Measurements from ENCODE around the gene MBD3L1. TPM values are rescaled to one million over a fixed set of nuclear protein-coding genes. Genes with fewer than 3 reads are reported as not detected.

MBD3L1 gene
- total and polyA plus RNA-seq, 9 of the 15 experiments (the other 6 are each of a cell fraction or from before 2014, with no cell fraction given) = not detected

DNA sequence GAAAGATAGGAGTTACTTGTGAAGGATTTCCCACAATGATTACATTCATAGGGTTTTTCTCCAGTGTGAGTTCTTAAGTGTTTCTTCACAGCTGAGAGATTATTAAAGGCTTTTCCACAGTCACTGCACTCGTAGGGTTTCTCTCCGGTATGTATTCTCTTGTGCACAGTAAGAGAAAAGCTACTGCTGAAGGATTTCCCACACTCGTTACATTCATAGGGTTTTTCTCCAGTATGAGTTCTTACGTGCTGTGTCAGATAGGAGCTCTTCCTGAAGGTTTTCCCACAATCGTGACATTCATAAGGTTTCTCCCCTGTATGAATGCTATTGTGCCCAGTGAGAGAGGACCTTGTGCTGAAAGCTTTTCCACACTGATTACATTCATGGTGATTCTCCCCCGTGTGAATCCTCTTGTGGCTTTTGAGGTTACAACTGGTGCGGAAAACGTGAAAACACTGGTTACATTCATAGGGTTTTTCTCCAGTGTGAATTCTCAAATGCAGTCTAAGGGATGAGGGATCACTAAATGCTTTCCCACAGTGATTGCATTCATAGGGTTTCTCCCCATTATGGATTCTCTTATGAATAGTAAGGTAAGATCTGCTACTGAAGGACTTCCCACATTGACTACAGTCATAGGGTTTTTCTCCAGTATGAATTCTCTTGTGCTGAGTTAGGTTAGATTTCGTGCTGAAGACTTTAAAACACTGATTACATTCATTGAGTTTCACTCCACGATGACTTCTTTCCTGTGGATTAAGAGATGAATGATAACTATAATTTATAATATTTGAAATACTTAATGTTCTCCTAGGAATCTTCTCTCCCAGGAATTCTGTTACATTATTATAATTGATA, 20.6 kb upstream of the MBD3L1 start (continued):
- TF ChIP-seq, protein P1, sequence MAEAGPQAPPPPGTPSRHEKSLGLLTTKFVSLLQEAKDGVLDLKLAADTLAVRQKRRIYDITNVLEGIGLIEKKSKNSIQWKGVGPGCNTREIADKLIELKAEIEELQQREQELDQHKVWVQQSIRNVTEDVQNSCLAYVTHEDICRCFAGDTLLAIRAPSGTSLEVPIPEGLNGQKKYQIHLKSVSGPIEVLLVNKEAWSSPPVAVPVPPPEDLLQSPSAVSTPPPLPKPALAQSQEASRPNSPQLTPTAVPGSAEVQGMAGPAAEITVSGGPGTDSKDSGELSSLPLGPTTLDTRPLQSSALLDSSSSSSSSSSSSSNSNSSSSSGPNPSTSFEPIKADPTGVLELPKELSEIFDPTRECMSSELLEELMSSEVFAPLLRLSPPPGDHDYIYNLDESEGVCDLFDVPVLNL (CRISPR knock-in tag; IDR thresholded peaks at IDR 0.05; ENCODE audit: low read depth) = no peak
- TF ChIP-seq, protein P2, sequence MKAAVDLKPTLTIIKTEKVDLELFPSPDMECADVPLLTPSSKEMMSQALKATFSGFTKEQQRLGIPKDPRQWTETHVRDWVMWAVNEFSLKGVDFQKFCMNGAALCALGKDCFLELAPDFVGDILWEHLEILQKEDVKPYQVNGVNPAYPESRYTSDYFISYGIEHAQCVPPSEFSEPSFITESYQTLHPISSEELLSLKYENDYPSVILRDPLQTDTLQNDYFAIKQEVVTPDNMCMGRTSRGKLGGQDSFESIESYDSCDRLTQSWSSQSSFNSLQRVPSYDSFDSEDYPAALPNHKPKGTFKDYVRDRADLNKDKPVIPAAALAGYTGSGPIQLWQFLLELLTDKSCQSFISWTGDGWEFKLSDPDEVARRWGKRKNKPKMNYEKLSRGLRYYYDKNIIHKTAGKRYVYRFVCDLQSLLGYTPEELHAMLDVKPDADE (conservative IDR thresholded peaks at IDR 0.05; ENCODE audit: control insufficient read depth, low read depth, low read length) = 0 out of 2 replicates have a peak, but pooled peaks have one; percentile 32
- TF ChIP-seq SRF (CRISPR knock-in tag; IDR thresholded peaks at IDR 0.05) (no peak), MTA3 (IDR thresholded peaks at IDR 0.05; ENCODE audit: borderline replicate concordance) (peak; percentile 72; the same call in 1 of the 2 replicates), PML (IDR thresholded peaks at IDR 0.05; ENCODE audit: low read length) (no peak), TRIM28 (IDR thresholded peaks at IDR 0.05) (peak; percentile 99), RNF219 (CRISPR knock-in tag; IDR thresholded peaks at IDR 0.05) (no peak), CBX1 (IDR thresholded peaks at IDR 0.05; ENCODE audit: low read depth) (0 out of 2 replicates have a peak, but pooled peaks have one; percentile 60), RBM39 (optimal IDR thresholded peaks at IDR 0.05; ENCODE audit: low read depth, low read length) (no peak), ARID4B (CRISPR knock-in tag; IDR thresholded peaks at IDR 0.05) (no peak), ZC3H8 (IDR thresholded peaks at IDR 0.05) (no peak), ZNF780A (CRISPR knock-in tag; IDR thresholded peaks at IDR 0.05) (no peak), HDGF (IDR thresholded peaks at IDR 0.05) (no peak), ZNF133 (CRISPR knock-in tag; IDR thresholded peaks at IDR 0.05) (no peak), NR2C2 (CRISPR knock-in tag; IDR thresholded peaks at IDR 0.05) (no peak), NR2C2 (tag; IDR thresholded peaks at IDR 0.05) (no peak)
- TF ChIP-seq, protein P3, sequence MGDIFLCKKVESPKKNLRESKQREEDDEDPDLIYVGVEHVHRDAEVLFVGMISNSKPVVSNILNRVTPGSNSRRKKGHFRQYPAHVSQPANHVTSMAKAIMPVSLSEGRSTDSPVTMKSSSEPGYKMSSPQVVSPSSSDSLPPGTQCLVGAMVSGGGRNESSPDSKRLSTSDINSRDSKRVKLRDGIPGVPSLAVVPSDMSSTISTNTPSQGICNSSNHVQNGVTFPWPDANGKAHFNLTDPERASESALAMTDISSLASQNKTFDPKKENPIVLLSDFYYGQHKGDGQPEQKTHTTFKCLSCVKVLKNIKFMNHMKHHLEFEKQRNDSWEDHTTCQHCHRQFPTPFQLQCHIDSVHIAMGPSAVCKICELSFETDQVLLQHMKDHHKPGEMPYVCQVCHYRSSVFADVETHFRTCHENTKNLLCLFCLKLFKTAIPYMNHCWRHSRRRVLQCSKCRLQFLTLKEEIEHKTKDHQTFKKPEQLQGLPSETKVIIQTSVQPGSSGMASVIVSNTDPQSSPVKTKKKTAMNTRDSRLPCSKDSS (IDR thresholded peaks at IDR 0.05; ENCODE audit: low read depth, partially characterized antibody) = peak; percentile 97
